ENCODE results near the gene COA1. TPM values are rescaled to one million over a fixed set of nuclear protein-coding genes. Genes with fewer than 3 reads are reported as not detected.

Gene COA1
- polyA plus RNA-seq, 1 donor (not counting 4 experiments of a cell fraction or from before 2014, with no cell fraction given), result 32.2 TPM

GRCh38 chr7:43702974-43703373 lies 26.3 kb downstream of the COA1 start:
- Histone ChIP-seq H3K79me2 (ENCODE audit: control insufficient read depth, insufficient read depth, low read length) (peaks cover 35% of the 10 kb centered on the region), H3K4me2 (ENCODE audit: control insufficient read depth, extremely low read depth, insufficient read depth, low read depth, low read length) (no peak overlapping the region), H3K36me3 (ENCODE audit: control insufficient read depth in 2 of 2, extremely low read depth in 1 of 2, insufficient read depth in 2 of 2, low read length in 2 of 2) (peaks cover 0 to 2% of the 10 kb centered on the region in 2 experiments), H3K9ac (ENCODE audit: control insufficient read depth, extremely low read depth, insufficient read depth, low read length) (no peak overlapping the region), H3K4me1 (ENCODE audit: control insufficient read depth, extremely low read depth, insufficient read depth, low read length) (peaks cover 6% of the 10 kb centered on the region), H3K4me3 (ENCODE audit: control insufficient read depth in 2 of 3, extremely low read depth in 1 of 3, insufficient read depth in 2 of 3, low read depth in 1 of 3, low read length in 3 of 3) (no peak overlapping the region), H3K27ac (ENCODE audit: control insufficient read depth, insufficient read depth, low read length) (no peak overlapping the region), H3K9me3 (ENCODE audit: control insufficient read depth, low read depth, low read length) (no peaks in the 10 kb centered on the region), H3K9me1 (ENCODE audit: control insufficient read depth, extremely low read depth, insufficient read depth, low read length) (no peaks in the 10 kb centered on the region), H4K20me1 (ENCODE audit: control insufficient read depth, extremely low read depth, insufficient read depth, low read length) (no peaks in the 10 kb centered on the region), H3K27me3 (ENCODE audit: control insufficient read depth, extremely low read depth, insufficient read depth, low read length) (no peaks in the 10 kb centered on the region), H2AFZ (ENCODE audit: control insufficient read depth, low read length) (no peak overlapping the region)
- dilution Hi-C loops (cut with MboI; ENCODE audit: extremely low pct_ligation_motif_present, low sequenced_read_pairs), result no loop called here
- DNase-seq (ENCODE audit: low read depth, low spot score), result no peak
- TF ChIP-seq, protein P1, sequence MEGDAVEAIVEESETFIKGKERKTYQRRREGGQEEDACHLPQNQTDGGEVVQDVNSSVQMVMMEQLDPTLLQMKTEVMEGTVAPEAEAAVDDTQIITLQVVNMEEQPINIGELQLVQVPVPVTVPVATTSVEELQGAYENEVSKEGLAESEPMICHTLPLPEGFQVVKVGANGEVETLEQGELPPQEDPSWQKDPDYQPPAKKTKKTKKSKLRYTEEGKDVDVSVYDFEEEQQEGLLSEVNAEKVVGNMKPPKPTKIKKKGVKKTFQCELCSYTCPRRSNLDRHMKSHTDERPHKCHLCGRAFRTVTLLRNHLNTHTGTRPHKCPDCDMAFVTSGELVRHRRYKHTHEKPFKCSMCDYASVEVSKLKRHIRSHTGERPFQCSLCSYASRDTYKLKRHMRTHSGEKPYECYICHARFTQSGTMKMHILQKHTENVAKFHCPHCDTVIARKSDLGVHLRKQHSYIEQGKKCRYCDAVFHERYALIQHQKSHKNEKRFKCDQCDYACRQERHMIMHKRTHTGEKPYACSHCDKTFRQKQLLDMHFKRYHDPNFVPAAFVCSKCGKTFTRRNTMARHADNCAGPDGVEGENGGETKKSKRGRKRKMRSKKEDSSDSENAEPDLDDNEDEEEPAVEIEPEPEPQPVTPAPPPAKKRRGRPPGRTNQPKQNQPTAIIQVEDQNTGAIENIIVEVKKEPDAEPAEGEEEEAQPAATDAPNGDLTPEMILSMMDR (optimal IDR thresholded peaks at IDR 0.05 in 1 of 3, IDR thresholded peaks at IDR 0.05 in 1 of 3, conservative IDR thresholded peaks at IDR 0.05 in 1 of 3; ENCODE audit: extremely low read depth in 1 of 3, insufficient read depth in 2 of 3, low read length in 3 of 3), result no peak
- TF ChIP-seq EZH2 (IDR thresholded peaks at IDR 0.05; ENCODE audit: low read length), result no peak
- no peak for FAIRE-seq

- H3K4me3 ChIP-seq (ENCODE audit: control insufficient read depth in 2 of 3, extremely low read depth in 1 of 3, insufficient read depth in 2 of 3, low read depth in 1 of 3, low read length in 3 of 3), result no peak overlapping the region
- H3K27me3 ChIP-seq (ENCODE audit: control insufficient read depth, extremely low read depth, insufficient read depth, low read length), result no peaks in the 10 kb centered on the region
- no peaks in the 10 kb centered on the region for H3K9me3 ChIP-seq (ENCODE audit: control insufficient read depth, low read depth, low read length)
- H3K27ac ChIP-seq (ENCODE audit: control insufficient read depth, insufficient read depth, low read length), result no peak overlapping the region
- TF ChIP-seq, protein P1 (optimal IDR thresholded peaks at IDR 0.05 in 1 of 3, IDR thresholded peaks at IDR 0.05 in 1 of 3, conservative IDR thresholded peaks at IDR 0.05 in 1 of 3; ENCODE audit: extremely low read depth in 1 of 3, insufficient read depth in 2 of 3, low read length in 3 of 3), result no peak
- no peak for TF ChIP-seq EZH2 (IDR thresholded peaks at IDR 0.05; ENCODE audit: low read length)
- no peaks in the 10 kb centered on the region for H4K20me1 ChIP-seq (ENCODE audit: control insufficient read depth, extremely low read depth, insufficient read depth, low read length)
- DNase-seq (ENCODE audit: low read depth, low spot score) (no peak), FAIRE-seq (no peak)
- dilution Hi-C loops (cut with MboI; ENCODE audit: extremely low pct_ligation_motif_present, low sequenced_read_pairs), result no loop called here
- no peak overlapping the region for H2AFZ ChIP-seq (ENCODE audit: control insufficient read depth, low read length)
- peaks cover 0 to 2% of the 10 kb centered on the region in 2 experiments for H3K36me3 ChIP-seq (ENCODE audit: control insufficient read depth in 2 of 2, extremely low read depth in 1 of 2, insufficient read depth in 2 of 2, low read length in 2 of 2)
- H3K79me2 ChIP-seq (ENCODE audit: control insufficient read depth, insufficient read depth, low read length), result peaks cover 35% of the 10 kb centered on the region
- peaks cover 6% of the 10 kb centered on the region for H3K4me1 ChIP-seq (ENCODE audit: control insufficient read depth, extremely low read depth, insufficient read depth, low read length)
- H3K9me1 ChIP-seq (ENCODE audit: control insufficient read depth, extremely low read depth, insufficient read depth, low read length), result no peaks in the 10 kb centered on the region
- no peak overlapping the region for H3K4me2 ChIP-seq (ENCODE audit: control insufficient read depth, extremely low read depth, insufficient read depth, low read depth, low read length)
- H3K9ac ChIP-seq (ENCODE audit: control insufficient read depth, extremely low read depth, insufficient read depth, low read length), result no peak overlapping the region
These were observed 27.4 kb downstream of the COA1 start for GRCh38 chr7:43701929-43702328.
